ENCODE data around the gene SEMA4D. TPM values are rescaled to one million over a fixed set of nuclear protein-coding genes. Genes with fewer than 3 reads are reported as not detected.

The SEMA4D gene
- total RNA-seq, 1 experiment from 2014 or later, result 0.98 TPM

DNA sequence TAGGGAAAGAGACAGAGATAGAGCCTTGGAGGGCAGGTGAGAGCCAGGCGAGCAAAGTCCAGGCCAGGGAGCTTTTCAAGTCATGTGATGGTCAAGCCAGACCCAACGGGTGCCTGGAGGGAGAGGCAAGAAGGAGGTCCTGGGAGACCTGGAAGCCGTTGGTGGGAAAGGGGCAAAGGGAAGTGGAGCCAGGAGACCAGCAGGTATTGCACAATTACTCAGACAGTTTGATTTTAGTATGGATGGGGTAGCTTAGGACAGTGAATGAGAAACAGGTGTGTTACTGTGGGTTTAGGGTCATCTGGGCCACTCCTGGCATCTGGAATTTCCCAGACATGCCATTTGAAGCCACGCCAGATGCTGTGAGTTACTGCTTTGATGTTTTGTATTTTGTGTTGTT is 174.5 kb downstream of the SEMA4D start:
- in situ Hi-C loops (cut with HindIII; ENCODE audit: low pct_unique_long_range_greater_than_20kb, low sequenced_read_pairs), result no loop called here
- DNase-seq (ENCODE audit: low read depth, low spot score), result no peak

- in situ Hi-C loops (cut with HindIII; ENCODE audit: low pct_unique_long_range_greater_than_20kb, low sequenced_read_pairs), result no loop called here
- no peak for DNase-seq (ENCODE audit: low read depth, low spot score)
These were observed 178.7 kb downstream of the SEMA4D start for GRCh38 chr9:89319015-89319905.

DNA sequence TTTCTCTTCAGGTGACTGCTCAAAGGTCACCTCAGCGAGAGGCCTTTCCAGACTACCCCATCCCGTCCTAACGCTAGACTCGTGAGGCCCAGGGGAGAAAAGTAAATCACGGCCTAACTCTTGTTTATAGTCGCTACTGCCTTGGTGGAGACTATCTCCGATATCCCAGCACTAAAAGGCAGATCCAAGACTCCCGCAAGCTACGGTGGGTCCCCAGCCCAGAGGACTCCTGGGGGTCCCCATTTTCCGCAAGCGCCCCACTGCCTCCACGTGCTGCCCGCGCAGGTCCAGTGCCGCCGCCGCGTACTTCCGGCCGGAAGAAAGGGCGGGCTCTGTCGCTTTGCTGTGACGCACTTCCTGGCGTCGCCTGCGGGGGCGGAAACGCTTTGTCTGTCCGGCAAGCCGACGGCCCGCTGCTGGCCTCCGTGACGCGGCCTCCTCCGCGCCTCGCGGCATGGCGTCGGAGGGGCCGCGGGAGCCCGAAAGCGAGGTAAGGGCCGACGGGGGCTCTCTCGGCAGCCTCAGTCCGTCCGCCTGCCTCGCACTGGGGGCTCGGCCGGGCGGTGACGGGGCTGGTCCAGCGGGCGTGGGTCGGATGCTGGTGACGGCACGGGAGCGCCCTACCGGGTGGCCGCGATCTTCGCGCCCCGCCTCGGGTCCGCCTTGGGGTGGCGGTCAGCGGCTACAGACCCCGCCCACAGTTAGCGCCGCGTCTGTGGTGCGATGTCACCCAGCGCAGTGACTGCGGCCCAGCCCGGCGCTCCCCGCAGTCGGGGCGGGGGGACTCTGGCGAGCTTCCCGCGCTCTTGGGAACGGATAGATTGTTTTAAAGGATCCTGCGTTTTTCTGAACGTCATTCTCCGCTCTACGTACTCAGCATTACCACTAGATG is 179.5 kb downstream of the SEMA4D start, which contains the start of gene SECISBP2:
Gene SECISBP2, plus strand, starts transcription at position 378 of the 892 bp plus-strand sequence. Its CDS starts 77 bp downstream, at position 455.
- in situ Hi-C loops (cut with HindIII; ENCODE audit: low pct_unique_long_range_greater_than_20kb, low sequenced_read_pairs), result no loop called here

GRCh38 chr9:89317282-89317681 is 180.6 kb downstream of the SEMA4D start:
- in situ Hi-C loops (cut with HindIII; ENCODE audit: low pct_unique_long_range_greater_than_20kb, low sequenced_read_pairs), result no loop called here
- peak; percentile 13 for DNase-seq (ENCODE audit: low read depth, low spot score)

More for the DNA sequence above, 179.5 kb downstream of the SEMA4D start, which contains the start of gene SECISBP2:
- peak; percentile 96 for DNase-seq (ENCODE audit: low read depth, low spot score)

DNA sequence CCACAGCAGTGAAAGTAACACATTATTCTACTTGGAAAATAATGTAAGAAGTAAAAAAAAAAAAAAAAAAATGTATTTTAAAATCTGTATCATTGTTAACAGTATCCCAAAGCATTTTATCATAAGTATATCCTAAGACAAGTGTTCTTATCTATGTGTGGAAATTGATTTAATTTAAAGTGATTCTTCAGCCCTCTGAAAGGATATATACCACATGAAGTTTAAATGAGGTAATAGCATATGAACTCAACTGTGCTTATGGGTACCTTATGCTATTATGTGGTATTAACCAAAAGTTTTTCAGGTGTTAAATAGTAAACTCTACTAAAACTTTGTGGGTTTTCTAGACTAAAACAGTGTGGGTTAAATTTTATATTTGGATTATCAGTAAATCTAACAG is 182.4 kb downstream of the SEMA4D start:
- no peak for DNase-seq (ENCODE audit: low read depth, low spot score)
- in situ Hi-C loops (cut with HindIII; ENCODE audit: low pct_unique_long_range_greater_than_20kb, low sequenced_read_pairs), result no loop called here

DNA sequence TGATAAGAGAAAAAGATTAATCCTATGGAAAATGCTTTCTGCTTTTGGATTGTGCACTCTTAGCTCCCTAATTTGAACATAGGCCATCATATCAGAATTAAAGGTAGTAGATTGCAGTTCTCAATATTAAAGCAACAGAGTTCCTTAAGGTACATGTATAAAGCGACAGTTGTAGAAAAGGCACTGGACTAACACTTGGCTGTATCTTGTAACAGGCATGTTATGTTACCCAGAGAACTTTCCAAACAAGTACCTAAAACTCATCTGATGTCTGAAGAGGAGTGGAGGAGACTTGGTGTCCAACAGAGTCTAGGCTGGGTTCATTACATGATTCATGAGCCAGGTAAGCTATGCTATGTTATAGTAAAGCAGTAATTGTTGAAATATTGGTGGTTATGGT is 183.0 kb downstream of the SEMA4D start:
- in situ Hi-C loops (cut with HindIII; ENCODE audit: low pct_unique_long_range_greater_than_20kb, low sequenced_read_pairs), result no loop called here

DNA sequence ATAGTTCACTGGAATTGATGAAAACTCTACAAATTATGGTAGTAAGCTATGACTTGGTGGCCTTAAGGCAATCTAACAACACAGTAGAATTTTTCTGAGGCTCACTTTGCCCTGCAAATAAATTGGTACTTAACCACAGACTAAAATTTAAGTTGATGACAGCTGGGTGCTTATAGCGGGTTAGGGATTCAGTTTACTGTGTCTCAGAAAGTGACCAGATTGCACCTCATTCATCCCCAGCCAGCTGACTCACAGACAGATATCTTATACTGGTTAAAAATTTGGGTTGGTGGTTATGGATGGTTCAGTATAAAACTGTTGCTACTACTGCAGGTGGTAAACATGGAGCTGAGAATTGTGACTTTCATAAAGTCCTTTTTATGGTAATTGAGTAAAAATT is 184.1 kb downstream of the SEMA4D start:
- in situ Hi-C loops (cut with HindIII; ENCODE audit: low pct_unique_long_range_greater_than_20kb, low sequenced_read_pairs), result no loop called here
- DNase-seq (ENCODE audit: low read depth, low spot score), result no peak

More for the DNA sequence above, 183.0 kb downstream of the SEMA4D start:
- no peak for DNase-seq (ENCODE audit: low read depth, low spot score)

DNA sequence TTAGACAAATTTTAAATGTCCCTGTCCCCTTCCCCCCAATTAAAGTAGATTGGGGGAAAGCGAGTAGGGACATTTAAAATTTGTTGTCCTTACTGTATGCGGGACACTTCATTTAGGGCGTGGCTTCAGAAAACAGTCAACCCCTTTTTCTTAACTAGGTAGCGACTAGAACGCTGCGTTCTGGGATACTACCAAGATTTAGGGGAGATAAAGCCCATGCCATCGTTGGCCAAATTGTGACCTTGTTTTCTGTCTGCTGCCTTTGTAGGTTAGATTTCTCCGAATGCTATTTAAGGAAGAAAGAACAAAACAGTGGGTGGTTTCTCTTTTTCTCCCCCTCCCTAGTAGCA is 185.7 kb downstream of the SEMA4D start:
- in situ Hi-C loops (cut with HindIII; ENCODE audit: low pct_unique_long_range_greater_than_20kb, low sequenced_read_pairs), result no loop called here
- DNase-seq (ENCODE audit: low read depth, low spot score), result peak; percentile 53

DNA sequence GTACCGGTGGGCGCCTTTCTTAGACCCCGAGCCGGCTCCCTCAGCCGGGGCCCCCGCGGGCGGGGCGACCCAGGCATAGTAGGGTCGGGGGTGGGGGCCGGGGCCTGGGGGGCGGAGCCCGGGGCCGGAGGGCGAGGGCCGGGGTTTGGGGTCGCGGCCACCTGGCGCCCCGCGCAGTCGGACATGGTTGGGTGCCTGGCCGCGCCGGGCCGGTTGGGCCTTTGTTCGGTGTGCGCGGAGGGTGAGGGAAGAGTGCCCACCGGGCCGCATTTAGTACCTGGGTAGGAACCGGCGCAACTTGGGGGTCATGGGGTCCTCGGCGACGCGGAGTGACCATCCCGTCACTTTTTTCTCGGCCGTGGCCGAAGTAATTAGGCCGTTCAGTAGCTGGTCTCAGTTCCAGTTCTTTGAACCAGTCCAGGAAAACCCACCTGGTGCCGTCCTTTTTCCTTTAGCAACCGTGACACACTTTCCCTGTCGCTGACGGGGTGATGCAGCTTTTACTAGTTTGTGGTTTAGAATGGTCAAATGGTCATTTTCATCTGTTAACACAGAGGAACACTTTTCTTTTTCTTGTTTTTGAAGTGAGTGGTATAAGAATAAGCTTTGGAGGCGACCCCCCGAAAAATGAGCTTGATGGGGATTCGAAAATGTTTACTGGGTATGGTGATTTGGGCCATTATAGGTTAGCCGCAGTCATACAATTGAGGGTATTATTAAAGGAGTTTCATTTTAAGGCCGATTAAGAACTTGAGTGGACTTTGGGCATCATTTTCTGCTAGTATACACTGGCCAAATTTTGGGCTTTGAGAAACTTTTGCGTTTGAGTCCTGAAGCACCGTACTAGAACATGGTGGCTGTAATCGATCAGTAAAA is 186.3 kb downstream of the SEMA4D start:
- in situ Hi-C loops (cut with HindIII; ENCODE audit: low pct_unique_long_range_greater_than_20kb, low sequenced_read_pairs), result no loop called here
- peak; percentile 24 for DNase-seq (ENCODE audit: low read depth, low spot score)

Small RNA genes lying within 50 kb of the gene (small RNA-seq; reads per million reads assigned to genes)
- gene MIR3153, result 0 to 0.33 reads per million in 2 experiments

Other genes starting within 250 kb of the SEMA4D start
- gene CKS2, start 186.9 kb downstream of the SEMA4D start, total RNA-seq (2014; rRNA removed; shearing (Covaris generic)), result 404 and 447 TPM in 2 replicates
- 44.9 and 50.7 TPM in 2 replicates for gene SECISBP2, start 179.6 kb downstream of the SEMA4D start, total RNA-seq (2014; rRNA removed; shearing (Covaris generic))
- gene GADD45G, start 106.9 kb upstream of the SEMA4D start, total RNA-seq (2014; rRNA removed; shearing (Covaris generic)), result not detected in 2 replicates

All from SK-MEL-5 (cell line).